Erythroblast (primary cell): ENCODE measurements around the gene NEDD8.

Source experiments
- DNase-seq, 2 experiments: peaks; one replicate each; lab custom pipeline; 2025; lab: John Stamatoyannopoulos, UW
- GATA1 ChIP-seq: IDR thresholded peaks from 2 replicates; pipeline ENCODE4 v1.6.1; 2011; ENCODE audit warnings: low read depth, mild to moderate bottlenecking, control low read depth, low read length, moderate library complexity
- POLR2A ChIP-seq: IDR thresholded peaks from 2 replicates; pipeline ENCODE4 v1.6.1; 2011; ENCODE audit warnings: mild to moderate bottlenecking, low read length

Gene NEDD8

DNA sequence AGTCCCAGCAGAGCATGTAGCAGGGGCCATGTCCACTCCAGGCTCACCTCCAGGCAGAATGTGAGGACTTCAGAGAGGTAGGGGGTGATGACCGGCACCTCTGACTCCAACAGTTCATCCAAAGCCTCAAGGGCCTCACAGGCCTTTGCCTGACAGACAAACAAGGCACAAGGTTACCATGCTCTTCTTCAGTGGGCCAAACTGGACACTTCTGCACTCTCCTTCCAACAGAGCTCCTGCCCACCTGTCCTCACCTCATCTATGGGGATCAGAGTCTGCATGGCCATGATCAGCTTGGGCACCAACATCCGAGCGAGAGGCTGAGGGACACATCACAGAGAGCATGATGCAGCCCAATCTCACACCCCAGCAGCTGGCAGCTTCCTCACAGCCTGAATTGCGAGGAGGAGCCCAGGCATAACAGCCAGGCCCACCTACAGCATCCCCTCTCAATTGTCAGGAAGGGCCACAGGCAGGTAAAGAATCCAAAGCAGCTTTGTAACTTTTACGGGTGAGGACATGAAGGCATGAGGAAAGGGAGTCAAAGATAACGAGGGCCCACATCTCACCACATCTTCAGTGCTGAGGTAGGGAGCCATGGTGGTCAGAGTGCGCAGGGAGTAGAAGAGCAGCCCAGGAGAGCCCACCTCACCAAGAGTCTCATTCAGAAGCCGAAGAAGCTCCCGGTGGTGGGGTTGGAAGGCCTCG, 45.2 kb downstream of the NEDD8 start:
- DNase-seq, result no peak
- TF ChIP-seq GATA1, result no peak
- no peak for TF ChIP-seq POLR2A

- no peak for DNase-seq
- TF ChIP-seq POLR2A, result no peak
- TF ChIP-seq GATA1, result no peak
These were observed 46.4 kb downstream of the NEDD8 start for GRCh38 chr14:24185741-24186140.

DNA sequence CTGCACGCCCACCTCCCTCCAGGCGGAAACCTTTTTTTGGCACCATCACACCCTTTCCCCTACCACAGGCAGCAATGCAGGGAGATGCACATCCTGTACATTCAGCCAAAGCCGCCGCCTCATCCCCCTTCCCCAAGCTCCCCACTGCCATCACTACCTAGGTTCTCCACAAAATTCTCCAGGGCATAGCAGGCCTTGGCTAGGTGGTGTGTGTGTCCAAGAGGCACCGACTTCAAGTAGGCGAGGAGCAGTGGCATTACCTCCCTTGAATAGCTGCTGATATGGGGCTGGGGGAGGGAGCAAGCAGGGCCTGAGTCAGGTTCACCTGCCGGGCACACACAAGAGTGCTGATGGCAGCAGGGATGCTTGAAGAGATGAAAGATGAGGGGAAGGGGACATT, 47.1 kb downstream of the NEDD8 start:
- no peak for DNase-seq
- TF ChIP-seq POLR2A, result no peak
- TF ChIP-seq GATA1, result no peak

DNA sequence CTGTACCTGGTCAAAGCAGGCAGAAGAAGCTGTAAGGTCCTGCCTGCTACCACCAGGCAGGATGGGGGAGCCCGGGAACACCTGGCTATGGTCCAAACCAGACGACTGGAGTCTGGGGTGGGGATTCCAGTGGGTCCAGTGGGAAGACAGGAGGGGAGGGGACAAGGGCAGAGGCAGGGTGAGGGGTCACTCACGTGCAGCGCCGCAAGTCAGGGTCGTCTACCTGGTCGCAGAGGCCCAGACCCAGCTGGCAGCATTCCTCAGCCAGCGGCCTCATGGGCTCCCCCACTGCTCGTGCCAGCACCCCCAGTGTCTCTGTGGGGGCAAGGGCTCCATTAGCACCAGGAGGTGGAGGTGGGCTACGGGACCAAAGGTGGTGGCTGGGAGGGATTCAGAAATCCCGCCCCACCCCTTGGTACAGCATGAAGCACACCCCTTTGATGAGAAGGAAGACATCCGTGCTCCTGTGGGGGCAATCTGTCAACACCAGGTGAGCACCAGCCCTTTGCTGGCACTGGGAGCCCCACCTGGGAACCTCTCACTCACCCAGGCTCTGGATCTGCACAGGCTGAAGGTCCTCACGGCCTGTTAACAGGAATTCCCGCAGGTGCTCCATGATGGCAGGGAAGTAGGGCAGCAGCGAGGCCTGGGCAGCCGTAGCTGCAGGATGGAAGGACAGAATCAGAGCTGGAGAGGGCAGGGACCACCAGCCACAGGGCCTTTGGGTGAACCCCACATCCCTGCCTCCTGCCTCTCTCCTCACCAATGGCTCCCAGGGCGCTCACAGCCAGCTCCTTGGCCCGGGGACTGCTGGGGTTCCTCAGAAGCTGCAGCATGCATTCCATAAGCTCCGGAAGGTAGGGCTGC, 47.8 kb downstream of the NEDD8 start:
- no peak for TF ChIP-seq GATA1
- no peak for DNase-seq

DNA sequence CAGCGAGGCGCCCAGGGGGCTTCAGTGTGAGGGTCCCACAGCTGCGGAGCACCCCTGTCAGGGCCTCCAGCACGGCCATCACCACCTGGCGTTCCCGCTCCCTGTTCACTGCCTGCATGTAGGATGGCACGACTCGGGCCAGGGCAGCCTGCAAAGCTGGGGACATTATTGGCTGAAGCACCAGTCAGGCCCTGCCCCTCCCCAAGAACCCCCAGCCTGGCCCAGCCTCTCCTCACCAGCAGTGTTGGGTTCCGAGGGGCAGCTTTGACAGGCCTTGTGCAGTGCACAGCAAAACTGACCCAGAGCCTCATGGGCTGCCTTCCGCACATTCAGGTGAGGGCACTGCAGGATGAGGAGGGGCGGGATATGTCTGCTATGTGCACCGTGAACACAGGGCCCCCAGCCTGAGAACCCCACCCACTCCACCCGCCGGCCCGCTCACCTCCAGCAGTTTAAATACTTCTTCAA, 49.1 kb downstream of the NEDD8 start:
- TF ChIP-seq POLR2A (no peak), GATA1 (no peak)
- DNase-seq, result no peak

DNA sequence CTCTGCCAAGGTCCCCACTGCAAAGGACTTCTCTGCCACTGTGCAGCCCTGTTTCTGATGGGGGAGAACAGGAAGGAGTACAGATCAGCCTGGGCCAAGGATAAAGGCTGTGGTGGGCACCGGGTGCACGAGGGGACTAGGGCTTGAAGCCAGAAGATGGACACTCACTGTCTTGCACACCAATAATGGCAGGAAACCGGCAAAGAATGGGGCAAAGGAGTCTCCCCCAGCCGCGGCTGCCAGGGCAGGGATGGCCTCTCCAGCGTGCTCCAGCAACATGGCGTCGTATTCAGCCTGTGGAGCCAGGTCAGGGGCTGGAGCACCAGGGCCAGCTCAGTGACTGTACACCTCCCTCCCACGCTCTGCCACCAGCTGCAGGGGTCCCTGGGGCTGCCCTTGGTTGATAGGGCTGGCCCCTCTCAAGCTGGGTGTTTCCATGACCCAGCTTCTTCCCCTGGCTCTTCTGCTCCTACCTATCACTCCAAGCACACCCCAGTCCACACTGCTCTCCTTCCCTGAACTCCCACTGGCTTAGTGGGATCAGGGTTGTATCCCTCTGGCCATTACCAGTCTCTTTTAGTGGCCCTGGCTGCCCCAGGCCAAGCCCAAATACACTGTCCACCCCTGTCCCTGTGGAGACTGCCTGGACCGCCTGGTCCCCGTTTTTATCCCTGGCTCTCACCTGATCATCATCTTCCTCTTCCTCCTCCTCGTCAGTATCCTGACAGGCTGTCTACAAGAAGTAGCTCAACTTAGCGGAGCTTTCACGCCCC, 49.9 kb downstream of the NEDD8 start:
- DNase-seq, result no peak
- TF ChIP-seq POLR2A (no peak), GATA1 (no peak)

- no peak for DNase-seq
- TF ChIP-seq POLR2A (no peak), GATA1 (no peak)
These were observed 50.6 kb downstream of the NEDD8 start for GRCh38 chr14:24181371-24182077.

- no peak for DNase-seq
- TF ChIP-seq POLR2A (no peak), GATA1 (no peak)
These were observed 52.0 kb downstream of the NEDD8 start for GRCh38 chr14:24179961-24180796.

GRCh38 chr14:24179294-24179960, 52.7 kb downstream of the NEDD8 start:
- DNase-seq, result no peak
- TF ChIP-seq GATA1 (no peak), POLR2A (no peak)

DNA sequence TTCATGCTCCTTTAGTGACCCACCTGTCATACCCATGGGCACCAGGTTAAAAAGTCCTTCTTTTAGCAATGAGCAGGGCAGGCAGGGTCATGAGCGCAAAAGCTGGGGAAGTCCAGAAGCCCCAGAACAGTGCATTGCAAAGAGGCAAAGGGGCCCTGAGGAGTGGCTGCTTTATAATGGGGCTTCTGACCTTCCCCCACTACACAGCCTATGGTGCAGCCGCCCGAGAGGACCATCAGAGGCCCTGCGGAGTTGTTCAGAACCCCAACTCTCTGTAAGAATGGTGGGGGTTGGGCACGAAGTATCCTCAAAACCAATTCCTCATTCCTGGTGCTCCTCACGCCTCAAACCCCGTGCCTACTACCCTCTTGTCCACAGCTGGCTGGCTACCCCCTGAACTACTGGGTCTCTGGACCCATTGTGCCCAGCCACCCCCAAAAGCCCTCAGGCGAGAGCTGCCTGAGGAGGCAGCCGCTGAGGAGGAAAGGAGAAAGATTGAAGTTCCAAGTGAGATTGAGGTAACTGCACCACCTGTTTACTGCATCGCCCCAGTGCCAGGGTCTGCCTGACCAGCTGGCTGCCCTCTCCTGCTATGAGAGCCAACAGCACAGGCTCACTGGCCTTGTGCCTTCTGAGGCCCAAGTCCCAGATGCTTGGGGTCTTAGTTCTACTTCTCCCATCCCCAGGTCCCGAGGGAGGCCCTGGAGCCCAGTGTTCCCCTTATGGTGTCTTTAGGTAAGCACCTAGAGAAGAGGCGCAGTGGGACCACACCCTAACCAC, 53.6 kb downstream of the NEDD8 start:
- TF ChIP-seq POLR2A (no peak), GATA1 (no peak)

DNA sequence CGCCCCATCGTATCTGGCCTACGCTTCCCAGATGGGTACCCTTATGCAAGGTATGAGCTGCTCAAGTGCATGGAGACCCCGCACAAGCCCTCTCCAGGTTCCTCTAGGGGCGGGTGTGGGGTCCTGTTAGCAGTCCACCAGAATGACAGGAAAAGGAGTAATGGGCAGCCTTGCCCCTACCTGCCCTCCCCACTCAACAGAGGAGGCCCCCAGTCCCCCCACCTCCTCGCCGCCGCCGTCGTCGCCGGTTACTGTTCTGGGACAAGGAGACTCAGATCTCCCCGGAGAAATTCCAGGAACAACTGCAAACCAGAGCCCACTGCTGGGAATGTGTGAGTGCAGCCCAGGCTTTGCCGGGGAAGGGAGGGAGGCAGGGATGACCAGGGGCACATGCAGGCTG, 54.3 kb downstream of the NEDD8 start:
- no peak for DNase-seq
- TF ChIP-seq GATA1 (no peak), POLR2A (no peak)

More for the DNA sequence above, 53.6 kb downstream of the NEDD8 start:
- no peak for DNase-seq
